Fibroblast of peridontal ligament (primary cell): ENCODE data around the gene CCDC77.

Source experiments
- DNase-seq: peaks from one replicate; pipeline ENCODE4 v3.0.0-alpha.2; 2010; ENCODE audit errors: extremely low read depth

The CCDC77 gene

DNA sequence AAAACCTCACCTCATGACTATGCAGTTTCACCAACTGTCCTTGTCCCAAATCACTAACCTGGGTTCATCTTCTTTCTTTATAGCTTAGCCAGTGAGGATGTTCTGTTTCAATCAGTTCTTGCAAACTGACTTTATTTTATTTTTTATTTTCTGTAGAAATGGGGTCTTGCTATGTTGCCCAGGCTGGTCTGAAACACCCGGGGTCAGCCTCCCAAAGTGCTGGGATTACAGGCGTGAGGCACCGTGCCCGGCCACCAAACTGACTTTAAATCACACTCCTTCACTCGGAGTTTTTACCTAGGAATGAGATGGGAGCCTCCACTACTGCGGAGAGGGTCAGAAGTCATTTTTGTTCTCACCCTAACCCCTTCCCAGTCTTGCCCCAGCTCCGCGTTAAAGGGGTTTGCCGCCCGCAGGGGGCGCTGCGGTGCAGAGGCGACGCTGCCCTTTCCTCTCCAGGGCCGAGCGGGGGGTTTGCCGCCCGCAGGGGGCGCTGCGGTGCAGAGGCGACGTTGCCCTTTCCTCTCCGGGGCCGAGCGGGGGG lies 51.3 kb downstream of the CCDC77 start:
- no peak for DNase-seq

DNA sequence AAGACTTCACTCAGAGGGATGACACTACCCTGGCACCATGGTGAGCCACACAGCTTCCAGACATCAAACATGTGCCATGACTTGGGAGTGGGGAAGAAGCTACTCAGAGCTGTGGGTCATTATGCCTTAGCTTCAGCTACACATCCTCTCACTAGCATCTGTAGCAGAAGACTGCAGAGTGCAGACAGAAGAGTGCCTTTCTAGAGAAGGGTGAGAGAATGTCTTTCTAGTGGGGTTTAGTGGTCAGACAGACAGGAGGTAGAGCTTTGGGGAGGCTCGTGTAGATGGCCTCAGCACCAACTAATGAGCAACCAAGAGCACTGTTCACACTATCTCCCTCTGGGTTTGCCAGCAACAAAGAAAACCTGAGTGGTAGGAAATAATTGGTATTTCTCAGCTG lies 53.4 kb downstream of the CCDC77 start:
- no peak for DNase-seq

DNA sequence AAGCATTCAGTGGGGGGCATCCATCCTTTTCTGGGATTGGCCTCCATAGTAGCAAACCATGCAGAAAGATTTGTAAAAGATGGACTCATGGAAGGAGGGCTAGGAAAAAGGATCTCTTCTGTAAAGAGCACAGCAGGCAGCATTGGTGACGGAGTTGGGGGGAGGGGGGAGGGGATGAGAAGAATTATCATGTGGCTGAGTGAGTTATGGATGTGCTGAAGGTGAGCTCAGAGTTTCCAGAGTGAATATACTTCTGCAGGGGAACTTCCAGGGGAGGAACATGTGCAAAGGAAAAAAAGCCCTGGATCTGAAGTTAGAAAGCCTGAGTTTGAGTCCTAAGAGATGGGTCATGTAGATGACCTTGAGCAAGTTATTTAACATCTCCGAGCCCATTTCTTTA lies 54.4 kb downstream of the CCDC77 start:
- no peak for DNase-seq

DNA sequence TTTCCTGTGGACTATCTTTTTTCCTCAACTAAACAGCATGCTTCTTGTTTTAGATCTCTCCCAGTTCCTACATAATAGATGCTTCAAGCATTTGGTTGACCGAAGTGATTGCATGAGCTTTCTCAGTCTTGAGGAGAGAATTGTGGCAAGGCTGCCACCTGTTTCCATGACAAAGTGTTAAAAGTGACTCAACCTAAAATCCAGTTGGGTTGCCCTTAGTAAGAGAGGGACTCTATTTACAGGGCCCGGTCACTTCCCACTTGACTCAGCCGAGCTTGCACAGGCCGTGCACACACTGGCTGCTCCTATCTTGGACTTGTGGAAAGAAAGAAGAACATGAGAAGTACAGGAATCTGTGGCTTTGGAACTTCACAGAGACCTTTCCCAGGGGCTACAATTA lies 56.2 kb downstream of the CCDC77 start:
- no peak for DNase-seq

DNA sequence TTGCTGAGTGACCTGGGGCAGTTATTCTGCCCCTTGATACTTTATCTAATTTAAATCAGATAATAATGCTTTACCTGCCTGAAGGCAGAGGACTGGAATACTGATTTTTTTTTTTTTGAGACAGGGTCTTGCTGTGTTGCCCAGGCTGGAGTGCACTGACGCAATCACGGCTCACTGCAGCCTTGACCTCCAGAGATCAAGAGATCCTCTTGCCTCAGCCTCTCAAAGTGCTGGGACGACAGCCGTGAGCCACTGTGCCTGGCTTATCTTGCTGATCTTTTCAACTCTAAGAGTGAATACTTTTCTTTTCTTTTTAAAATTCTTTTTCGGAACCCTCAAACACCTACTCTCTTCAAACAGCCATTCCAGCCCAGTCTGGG lies 57.6 kb downstream of the CCDC77 start:
- DNase-seq, result no peak

DNA sequence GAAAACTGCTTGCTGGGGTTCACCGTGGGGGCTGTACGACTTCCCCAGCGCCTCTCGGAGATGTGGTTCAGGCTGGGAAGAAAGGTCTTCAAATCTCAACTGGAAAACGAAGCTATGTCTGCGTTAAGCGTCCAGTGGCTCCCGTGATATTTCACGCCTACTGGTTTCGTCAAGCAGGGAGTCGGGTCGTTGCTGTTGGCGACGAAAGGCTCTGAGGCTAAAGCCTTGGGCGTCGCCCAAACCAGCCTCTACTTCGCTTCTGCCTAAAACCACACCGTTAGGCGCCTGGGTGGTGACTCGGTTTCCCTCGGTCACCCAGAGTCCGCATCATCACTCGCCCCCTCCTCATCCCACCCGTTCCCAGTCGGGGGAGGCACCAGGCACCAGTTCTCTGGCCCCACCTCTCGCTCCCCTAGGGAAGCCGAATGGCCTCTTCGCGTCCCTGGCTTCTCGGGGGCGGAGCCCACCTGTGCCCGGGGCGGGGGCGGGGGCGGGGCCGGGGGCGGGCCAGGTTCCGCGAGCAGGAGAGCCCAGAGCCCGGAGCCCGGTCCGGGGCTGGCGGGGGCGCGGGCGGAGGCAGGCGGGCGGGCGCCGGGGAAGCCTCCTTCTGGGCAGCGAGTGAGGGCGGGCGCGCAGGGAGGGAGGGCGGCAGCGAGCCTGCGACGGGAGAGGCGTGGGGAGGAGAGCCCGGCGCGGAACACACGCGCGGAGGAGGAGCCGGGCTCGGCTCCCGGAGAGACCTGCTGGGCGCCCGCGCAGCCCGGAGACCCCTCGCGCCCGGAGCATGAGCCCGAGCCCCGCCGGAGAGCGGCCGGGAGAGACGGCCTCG lies 58.2 kb downstream of the CCDC77 start, which contains the start of gene B4GALNT3:
Gene B4GALNT3, plus strand, starts transcription at position 510 of the 829 bp plus-strand sequence. CDS start 438 bp downstream, outside the sequence.
- DNase-seq, result peak; percentile 6

DNA sequence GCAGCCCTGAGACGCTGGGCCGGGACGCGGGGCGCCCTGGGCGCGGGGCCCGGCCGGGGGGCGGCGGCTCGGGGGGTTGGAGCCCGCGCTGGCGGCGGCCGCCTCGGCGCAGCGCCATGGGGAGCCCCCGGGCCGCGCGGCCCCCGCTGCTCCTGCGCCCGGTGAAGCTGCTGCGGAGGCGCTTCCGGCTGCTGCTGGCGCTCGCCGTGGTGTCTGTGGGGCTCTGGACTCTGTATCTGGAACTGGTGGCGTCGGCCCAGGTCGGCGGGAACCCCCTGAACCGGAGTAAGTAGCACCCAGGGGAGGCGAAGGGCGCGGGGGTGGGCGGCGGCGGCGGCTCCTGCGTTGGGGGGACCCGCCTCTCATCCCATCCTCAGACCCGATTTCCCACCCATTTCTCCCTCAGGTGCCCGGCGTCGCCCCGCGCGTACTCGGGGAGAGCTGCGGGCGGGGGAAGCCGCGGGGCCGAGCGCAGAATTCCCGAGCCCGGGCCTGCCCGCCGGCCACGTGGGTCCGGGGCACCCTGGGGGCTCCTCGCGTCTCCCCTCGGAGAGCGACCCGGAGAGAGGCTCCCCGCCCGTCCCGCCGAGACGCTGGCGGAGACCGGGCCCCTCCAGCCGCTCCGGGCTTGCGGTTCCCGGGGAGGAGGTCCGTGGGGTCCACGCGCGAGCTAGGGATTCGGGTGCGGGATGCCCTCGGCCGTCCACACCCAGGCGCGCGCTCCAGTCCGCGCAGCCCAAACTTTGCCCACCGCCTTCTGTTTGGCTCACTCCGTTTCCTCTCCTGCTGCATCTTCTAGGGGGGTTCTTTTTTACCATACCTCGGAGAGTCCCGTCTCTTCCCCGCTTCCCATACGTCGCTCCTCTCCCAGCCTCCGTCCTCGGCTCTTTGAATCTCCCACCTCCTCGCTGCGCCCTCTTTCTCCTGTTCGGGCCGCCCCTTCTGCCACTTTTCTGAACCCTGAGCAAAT lies 59.1 kb downstream of the CCDC77 start:
- DNase-seq, result no peak

DNA sequence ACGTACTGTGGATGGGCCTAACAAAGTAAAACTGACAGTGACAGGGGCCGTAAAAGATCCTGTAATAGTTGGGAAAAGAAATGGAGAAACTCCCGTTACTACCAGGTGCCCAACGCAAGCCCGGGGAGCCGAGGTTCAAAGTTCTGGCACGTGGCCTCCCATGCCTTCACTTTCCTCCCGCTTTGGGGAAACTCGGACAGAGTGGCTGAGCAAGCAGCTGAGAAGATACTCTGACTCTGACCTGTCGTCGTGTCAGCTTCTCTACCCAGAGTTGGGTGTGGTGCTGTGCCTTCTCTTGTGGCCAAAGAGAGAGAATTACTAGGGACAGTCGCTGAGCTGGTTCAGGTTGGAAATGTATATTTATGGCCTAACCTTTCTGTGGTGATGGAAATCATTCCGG lies 60.0 kb downstream of the CCDC77 start:
- no peak for DNase-seq

DNA sequence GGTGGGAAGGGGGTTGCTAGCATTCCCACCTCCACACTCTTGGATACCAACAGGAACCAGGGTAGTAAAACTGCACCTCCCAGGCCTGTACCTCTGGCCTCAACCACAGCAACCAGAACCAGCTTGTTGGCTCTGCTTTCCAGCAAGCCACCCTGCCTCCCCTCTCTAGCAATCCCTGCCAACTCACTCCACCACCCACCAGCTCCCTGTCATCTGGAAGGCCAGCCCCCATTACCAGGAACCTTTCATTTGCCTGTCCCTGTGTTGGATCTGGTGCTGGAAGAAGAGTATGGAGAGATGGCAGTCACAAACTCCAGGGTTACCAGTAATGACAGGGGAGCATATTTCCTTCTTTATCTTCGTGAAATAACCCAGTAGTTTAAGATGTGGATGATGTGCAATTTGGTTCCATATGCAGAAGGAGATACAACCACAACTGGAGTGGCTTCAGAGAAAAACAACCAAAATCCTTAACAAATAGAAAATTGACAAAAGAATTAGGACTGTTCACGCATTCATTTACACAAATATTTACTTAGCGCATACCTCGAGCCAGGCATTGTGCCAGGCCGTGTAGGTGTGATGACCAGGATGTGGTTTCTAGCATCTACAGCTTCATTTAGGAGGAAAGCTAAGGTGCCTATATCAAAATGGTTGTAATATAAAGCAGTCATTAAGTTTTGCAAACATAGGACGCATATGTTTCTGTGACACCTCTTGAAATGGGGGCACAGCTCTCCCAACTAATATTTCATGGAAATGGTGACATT lies 61.7 kb downstream of the CCDC77 start:
- no peak for DNase-seq

DNA sequence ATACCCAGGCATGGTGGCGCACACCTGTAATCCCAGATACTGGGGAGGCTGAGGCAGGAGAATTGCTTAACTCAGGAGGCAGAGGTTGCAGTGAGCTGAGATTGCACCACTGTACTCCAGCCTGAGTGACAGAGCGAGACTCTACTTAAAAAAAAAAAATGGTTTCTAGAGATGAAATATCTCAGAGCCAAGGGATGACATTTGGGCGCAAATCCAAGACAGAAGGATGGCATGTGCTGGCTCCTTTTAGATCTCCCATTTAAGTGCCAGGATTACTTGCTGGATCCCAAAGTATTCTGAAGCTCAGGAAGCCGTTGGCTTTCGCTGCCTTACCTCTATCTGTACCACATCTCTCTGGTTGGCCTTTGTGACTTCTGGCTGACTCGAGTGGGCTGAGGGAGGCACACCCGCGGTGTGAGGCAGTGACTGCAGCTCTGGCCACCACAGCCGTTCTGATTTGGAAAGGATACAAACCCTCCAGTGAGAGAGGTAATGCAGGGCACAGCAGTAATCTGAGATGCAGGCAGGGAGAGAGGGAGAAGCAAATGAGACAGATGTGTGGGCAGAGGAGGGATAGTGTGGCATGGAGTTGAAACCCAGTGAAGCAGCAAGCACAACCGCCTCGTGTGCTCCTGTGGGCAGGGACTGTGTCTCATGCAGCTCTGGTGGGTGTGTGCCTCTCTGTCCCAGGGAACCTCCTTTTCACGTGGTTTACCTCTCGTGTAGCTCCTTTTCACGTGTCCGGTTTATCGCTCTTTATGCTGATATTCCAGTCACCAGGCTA lies 63.2 kb downstream of the CCDC77 start:
- DNase-seq, result no peak

DNA sequence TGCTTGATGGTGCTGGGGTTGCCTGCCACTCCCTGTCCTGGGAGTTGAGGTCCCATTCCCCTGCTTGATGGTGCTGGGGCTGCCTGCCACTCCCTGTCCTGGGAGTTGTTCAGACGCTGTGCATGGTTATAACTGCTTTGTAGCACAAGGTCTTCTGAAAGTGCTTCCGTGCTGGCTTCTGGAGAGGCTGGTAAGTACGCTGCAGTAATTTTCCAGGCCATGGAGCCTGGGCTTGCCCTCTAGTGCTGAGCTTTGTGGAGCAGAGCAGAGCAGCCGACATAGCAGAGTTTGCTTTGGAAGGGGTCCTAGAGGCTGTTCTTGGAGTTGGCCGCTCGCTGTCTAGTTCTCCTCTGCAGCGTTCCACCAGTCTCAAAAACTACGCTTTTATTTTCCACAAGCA lies 64.6 kb downstream of the CCDC77 start:
- DNase-seq, result no peak

DNA sequence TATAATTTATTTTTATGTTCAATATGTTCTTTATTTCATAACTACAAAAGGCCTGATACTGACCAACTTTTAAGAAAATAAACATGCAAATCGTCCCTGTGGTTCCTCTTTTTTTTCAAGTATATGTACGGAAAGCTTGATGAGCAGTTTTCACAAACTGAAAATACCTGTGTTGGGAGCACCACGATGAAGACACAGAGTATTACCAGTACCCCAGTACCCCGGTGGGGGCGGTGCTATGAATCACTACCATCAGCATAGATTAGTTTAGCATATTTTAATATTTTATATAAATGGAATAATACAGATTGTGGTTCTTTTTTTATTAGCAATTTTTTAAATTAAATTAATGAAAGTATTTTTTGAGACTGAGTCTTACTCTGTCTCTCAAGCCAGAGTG lies 65.3 kb downstream of the CCDC77 start:
- no peak for DNase-seq

DNA sequence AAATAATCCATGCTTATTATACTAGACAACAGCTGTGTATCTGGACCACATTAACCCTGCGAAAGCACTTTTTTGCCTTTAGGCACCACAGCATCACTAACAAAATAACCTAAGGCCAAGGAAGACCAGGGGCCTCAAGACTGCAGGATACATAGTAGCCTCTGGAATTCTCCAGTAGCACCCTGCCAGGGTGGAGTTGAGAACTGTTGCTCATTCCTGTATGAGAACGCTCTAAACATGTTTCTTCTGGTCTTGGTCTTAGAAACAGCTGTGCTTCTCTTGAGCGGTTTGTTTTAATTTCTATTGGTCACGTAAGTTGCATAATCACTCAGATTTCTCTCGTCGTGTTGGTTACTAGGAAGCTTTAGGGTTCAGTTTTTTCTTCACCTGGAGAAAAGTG lies 66.1 kb downstream of the CCDC77 start:
- DNase-seq, result no peak

DNA sequence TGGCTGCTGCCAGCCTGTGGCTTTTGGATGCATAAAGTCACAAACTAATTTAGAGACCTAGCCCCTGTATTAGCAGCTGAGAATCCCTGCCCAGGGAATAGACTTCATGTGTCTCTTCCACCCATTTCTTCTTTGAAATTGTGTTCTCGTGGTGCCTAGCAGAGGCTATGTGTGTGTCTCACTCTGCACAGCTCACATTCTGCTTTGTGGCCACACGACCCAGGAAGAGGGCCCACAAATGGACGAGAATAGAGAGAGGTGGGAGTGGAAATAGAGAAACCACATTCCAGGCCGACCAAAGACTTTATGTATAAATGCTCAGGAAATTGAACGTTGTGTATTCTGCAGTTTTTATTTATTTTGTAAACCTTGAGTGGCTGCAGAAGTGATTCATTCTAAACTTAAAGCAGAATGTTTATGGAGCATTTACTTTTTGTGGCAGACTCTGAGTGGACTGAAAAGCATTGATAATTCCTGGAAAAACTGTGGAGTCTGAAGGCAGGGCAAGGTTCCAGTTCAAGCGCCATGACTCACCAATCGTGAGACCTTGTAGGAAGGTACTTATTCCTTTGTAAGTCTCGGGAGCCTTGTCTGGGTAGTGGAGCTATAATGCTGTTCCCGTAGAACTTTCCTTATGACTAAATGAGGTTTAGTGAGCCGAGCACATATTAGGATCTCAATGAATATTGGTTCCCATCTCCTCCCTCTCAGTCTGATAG lies 67.4 kb downstream of the CCDC77 start:
- no peak for DNase-seq

DNA sequence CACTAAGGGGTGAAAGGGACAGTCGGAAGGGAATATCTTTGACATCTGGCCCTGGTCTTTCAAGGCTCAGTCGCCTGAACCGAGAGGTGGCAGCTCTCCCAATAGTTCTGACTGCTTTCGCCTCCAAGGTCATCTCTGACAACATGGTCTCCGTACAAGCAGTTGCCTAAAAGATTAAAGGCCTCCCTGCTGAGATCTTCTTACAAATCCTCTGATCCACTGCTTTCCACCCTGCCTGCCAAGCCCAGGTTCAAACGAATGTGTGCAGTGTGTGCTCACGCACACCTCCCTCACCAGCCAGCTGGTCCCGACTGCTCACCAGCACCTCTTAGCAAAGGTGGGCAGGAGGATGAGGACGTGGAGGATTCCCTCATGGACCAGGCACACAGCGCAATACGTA lies 68.7 kb downstream of the CCDC77 start:
- DNase-seq, result no peak

DNA sequence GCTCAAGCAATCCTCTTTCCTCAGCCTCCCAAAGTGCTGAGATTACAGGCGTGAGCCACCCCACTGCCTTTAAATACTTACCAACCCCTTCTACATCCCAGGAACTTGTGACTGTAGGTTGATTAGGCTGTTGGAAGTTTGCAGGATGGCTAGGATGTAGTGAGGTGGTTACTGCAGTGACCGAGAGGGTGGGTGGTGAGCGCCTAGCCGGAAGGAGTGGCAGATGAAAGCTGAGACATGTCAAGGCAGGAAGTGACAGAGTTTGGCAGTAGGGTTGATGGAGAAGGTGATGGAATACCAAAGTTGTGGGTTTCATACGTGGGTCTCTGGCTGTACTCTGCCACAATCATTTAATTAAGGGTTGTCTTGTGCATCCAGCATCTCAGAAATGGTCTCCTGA lies 71.8 kb downstream of the CCDC77 start:
- no peak for DNase-seq

DNA sequence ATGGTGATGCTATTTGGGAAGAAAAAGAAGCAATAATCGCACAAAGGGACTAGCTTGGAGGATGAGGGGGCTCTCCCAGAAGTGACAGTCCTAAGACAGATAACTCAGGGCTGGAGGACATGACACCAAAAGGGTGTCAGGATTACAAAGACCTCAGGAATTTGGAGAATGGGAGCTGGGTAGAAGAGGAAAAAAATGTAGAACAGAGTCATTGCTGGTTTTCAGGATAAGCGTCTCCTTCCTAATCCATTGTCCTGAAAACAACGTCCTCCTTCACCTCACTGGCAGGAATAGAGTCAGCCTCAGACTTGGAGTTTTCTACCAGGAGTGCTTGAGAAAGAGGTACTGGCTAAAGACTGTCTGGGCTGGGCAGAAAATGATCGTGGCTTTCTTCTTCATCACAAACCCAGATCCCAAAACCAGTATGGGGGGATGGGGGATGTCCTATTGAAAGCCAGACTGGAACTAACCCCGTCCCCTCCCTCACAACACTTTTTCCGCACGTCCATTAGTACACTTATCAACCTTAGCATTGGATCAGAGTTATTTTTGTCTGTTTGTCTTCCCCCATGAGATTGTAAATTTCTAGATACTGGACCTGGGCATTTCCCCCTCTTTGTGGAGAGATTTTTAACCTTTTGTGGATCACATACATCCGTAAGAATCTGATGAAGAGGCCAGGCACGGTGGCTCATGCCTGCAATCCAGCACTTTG lies 72.6 kb downstream of the CCDC77 start:
- no peak for DNase-seq

DNA sequence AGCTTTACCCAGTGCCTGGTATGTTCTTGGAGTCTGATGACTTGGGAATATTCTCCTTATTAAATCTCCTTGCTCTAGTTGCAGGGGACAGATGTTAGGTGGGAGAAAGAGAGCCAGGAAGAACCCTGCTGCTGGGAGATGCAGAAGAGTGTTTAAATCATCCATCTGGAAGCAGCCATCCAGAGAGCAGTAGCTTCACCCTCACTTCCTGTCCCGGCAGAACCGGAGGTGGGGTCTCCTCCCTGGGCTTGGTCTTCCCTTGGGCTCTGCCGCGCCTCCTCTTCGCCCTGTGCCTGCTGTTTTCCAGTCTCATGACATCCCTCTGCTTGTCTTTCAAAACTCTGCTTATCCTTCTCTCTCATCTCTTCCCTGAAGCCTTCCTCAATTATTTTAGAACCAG lies 73.8 kb downstream of the CCDC77 start:
- DNase-seq, result no peak

DNA sequence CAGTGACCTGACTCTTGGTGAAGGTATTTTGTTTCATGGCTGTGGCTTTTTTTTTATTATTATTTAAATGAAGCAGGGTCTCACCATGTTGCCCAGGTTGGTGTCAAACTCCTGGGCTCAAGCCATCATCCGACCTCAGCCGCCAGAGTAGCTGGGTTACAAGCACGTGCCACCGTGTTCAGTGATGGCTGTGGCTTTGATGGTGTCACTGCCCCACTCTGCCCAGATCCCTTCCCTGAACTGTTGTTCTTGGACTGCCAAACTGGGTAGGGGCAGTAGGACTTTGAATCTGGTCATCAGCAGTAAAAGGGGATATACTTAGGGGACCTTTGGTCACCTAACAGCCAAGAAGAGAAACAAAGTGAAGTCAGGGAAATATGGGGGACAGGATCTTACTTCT lies 77.7 kb downstream of the CCDC77 start:
- no peak for DNase-seq
